NK-92 (cell line): ENCODE measurements around the gene OR4F15.

Source experiments
- DNase-seq: peaks from one replicate; lab custom pipeline; 2025; ENCODE audit not compliant: unreplicated experiment; lab: John Stamatoyannopoulos, UW

The OR4F15 gene

GRCh38 chr15:101803676-101804075, 8.3 kb upstream of the OR4F15 start:
- no peak for DNase-seq

GRCh38 chr15:101804375-101804774, 7.6 kb upstream of the OR4F15 start:
- no peak for DNase-seq

- no peak for DNase-seq
These were observed 7.1 kb upstream of the OR4F15 start for GRCh38 chr15:101804941-101805340.

- no peak for DNase-seq
These were observed 6.2 kb upstream of the OR4F15 start for GRCh38 chr15:101805605-101806345.

GRCh38 chr15:101807345-101807945, 4.6 kb upstream of the OR4F15 start:
- DNase-seq: no peak

- no peak for DNase-seq
These were observed 3.8 kb upstream of the OR4F15 start for GRCh38 chr15:101808201-101808600.

- no peak for DNase-seq
These were observed 1.5 kb upstream of the OR4F15 start for GRCh38 chr15:101810456-101810855.

- DNase-seq: no peak
These were observed 1.1 kb upstream of the OR4F15 start for GRCh38 chr15:101810876-101811275.

GRCh38 chr15:101813803-101814534, 2.0 kb downstream of the OR4F15 start:
- DNase-seq: no peak

- no peak for DNase-seq
These were observed 8.8 kb downstream of the OR4F15 start for GRCh38 chr15:101820781-101821180.

GRCh38 chr15:101827257-101827656, 15.3 kb downstream of the OR4F15 start:
- DNase-seq: no peak

- no peak for DNase-seq
These were observed 16.8 kb downstream of the OR4F15 start for GRCh38 chr15:101828774-101829173.

GRCh38 chr15:101841656-101842055, 29.7 kb downstream of the OR4F15 start:
- no peak for DNase-seq

GRCh38 chr15:101844916-101845315, 32.9 kb downstream of the OR4F15 start:
- DNase-seq: no peak

- no peak for DNase-seq
These were observed 40.4 kb downstream of the OR4F15 start for GRCh38 chr15:101852356-101852755.
